Fibroblast of lung (primary cell): ENCODE data around the gene MCRIP2. TPM values are rescaled to one million over a fixed set of nuclear protein-coding genes. Genes with fewer than 3 reads are reported as not detected.

ENCODE experiments used
- polyA plus RNA-seq, 2 donors: library from polyadenylated mRNA; depleted of rRNA in 1 of 2; stranded (reverse) in 1 of 2; unstranded in 1 of 2; fragments of >200 nt; gene quantifications; 2 replicates each; pipeline ENCODE4 v1.2.1, GENCODE V29; 2011 to 2012; ENCODE audit warnings: missing spikeins in 1 of 2
- total RNA-seq: library from RNA; depleted of rRNA; stranded (reverse); fragments of >200 nt; gene quantifications from 2 replicates; pipeline ENCODE4 v1.2.1, GENCODE V29; 2014

Gene MCRIP2
- total and polyA plus RNA-seq, 2 donors (not counting 1 experiment from before 2014, with no cell fraction given), result 2.8 to 18.0 TPM

Other genes with a start within 250 kb of the MCRIP2 start
- 51.9 and 71.7 TPM in 2 replicates for gene NME4, start 244.6 kb upstream of the MCRIP2 start, total RNA-seq
- gene NME4, start 244.6 kb upstream of the MCRIP2 start, polyA plus RNA-seq, result 114 and 121 TPM in 2 replicates
- gene DECR2, start 239.9 kb upstream of the MCRIP2 start, total RNA-seq, result 6.4 and 12.1 TPM in 2 replicates
- 10.8 and 12.0 TPM in 2 replicates for gene DECR2, start 239.9 kb upstream of the MCRIP2 start, polyA plus RNA-seq
- 17.5 and 22.1 TPM in 2 replicates for gene RAB11FIP3, start 216.2 kb upstream of the MCRIP2 start, total RNA-seq
- 7.3 and 11.9 TPM in 2 replicates for gene RAB11FIP3, start 216.2 kb upstream of the MCRIP2 start, polyA plus RNA-seq
- 16.4 and 21.3 TPM in 2 replicates for gene CAPN15, start 114.1 kb upstream of the MCRIP2 start, total RNA-seq
- gene CAPN15, start 114.1 kb upstream of the MCRIP2 start, polyA plus RNA-seq, result 4.1 and 7.8 TPM in 2 replicates
- not detected in 2 replicates for gene PRR35, start 81.4 kb upstream of the MCRIP2 start, total RNA-seq
- not detected in 2 replicates for gene PRR35, start 81.4 kb upstream of the MCRIP2 start, polyA plus RNA-seq
- 2.1 and 3.3 TPM in 2 replicates for gene NHLRC4, start 74.8 kb upstream of the MCRIP2 start, total RNA-seq
- 0.34 and 0.66 TPM in 2 replicates for gene NHLRC4, start 74.8 kb upstream of the MCRIP2 start, polyA plus RNA-seq
- gene PIGQ, start 71.9 kb upstream of the MCRIP2 start, total RNA-seq, result 20.5 and 22.3 TPM in 2 replicates
- gene PIGQ, start 71.9 kb upstream of the MCRIP2 start, polyA plus RNA-seq, result 11.2 and 13.0 TPM in 2 replicates
- 9.8 and 11.6 TPM in 2 replicates for gene RAB40C, start 51.8 kb upstream of the MCRIP2 start, total RNA-seq
- gene RAB40C, start 51.8 kb upstream of the MCRIP2 start, polyA plus RNA-seq, result 3.2 and 3.7 TPM in 2 replicates
- gene WFIKKN1, start 10.8 kb upstream of the MCRIP2 start, total RNA-seq, result under 0.01 and 0.17 TPM in 2 replicates
- not detected in 2 replicates for gene WFIKKN1, start 10.8 kb upstream of the MCRIP2 start, polyA plus RNA-seq
- gene METTL26, start 5.5 kb upstream of the MCRIP2 start, total RNA-seq, result 71.7 and 75.2 TPM in 2 replicates
- 39.2 and 49.7 TPM in 2 replicates for gene METTL26, start 5.5 kb upstream of the MCRIP2 start, polyA plus RNA-seq
- gene WDR90, start 7.5 kb downstream of the MCRIP2 start, total RNA-seq, result 4.6 and 4.8 TPM in 2 replicates
- 2.9 and 4.4 TPM in 2 replicates for gene WDR90, start 7.5 kb downstream of the MCRIP2 start, polyA plus RNA-seq
- gene RHOT2, start 26.3 kb downstream of the MCRIP2 start, total RNA-seq, result 27.7 and 29.6 TPM in 2 replicates
- 35.4 and 39.7 TPM in 2 replicates for gene RHOT2, start 26.3 kb downstream of the MCRIP2 start, polyA plus RNA-seq
- 2.6 and 7.1 TPM in 2 replicates for gene RHBDL1, start 33.8 kb downstream of the MCRIP2 start, total RNA-seq
- gene RHBDL1, start 33.8 kb downstream of the MCRIP2 start, polyA plus RNA-seq, result 0.76 and 1.4 TPM in 2 replicates
- 114 and 133 TPM in 2 replicates for gene STUB1, start 38.6 kb downstream of the MCRIP2 start, total RNA-seq
- gene STUB1, start 38.6 kb downstream of the MCRIP2 start, polyA plus RNA-seq, result 94.6 and 146 TPM in 2 replicates
- 19.8 and 23.8 TPM in 2 replicates for gene JMJD8, start 42.5 kb downstream of the MCRIP2 start, total RNA-seq
- gene JMJD8, start 42.5 kb downstream of the MCRIP2 start, polyA plus RNA-seq, result 31.5 and 37.8 TPM in 2 replicates
- 5.6 and 6.1 TPM in 2 replicates for gene WDR24, start 48.6 kb downstream of the MCRIP2 start, total RNA-seq
- 2.1 and 3.5 TPM in 2 replicates for gene WDR24, start 48.6 kb downstream of the MCRIP2 start, polyA plus RNA-seq
- gene FBXL16, start 64.0 kb downstream of the MCRIP2 start, total RNA-seq, result not detected in 2 replicates
- 0.07 and 0.14 TPM in 2 replicates for gene FBXL16, start 64.0 kb downstream of the MCRIP2 start, polyA plus RNA-seq
- gene METRN, start 73.3 kb downstream of the MCRIP2 start, total RNA-seq, result 35.3 and 37.5 TPM in 2 replicates
- gene METRN, start 73.3 kb downstream of the MCRIP2 start, polyA plus RNA-seq, result 5.3 and 6.1 TPM in 2 replicates
- 24.9 and 31.5 TPM in 2 replicates for gene ANTKMT, start 79.3 kb downstream of the MCRIP2 start, total RNA-seq
- 4.5 and 6.1 TPM in 2 replicates for gene ANTKMT, start 79.3 kb downstream of the MCRIP2 start, polyA plus RNA-seq
- 1.0 and 1.8 TPM in 2 replicates for gene CCDC78, start 84.6 kb downstream of the MCRIP2 start, total RNA-seq
- 0.50 and 0.64 TPM in 2 replicates for gene CCDC78, start 84.6 kb downstream of the MCRIP2 start, polyA plus RNA-seq
- gene HAGHL, start 85.3 kb downstream of the MCRIP2 start, total RNA-seq, result 14.1 and 16.3 TPM in 2 replicates
- gene HAGHL, start 85.3 kb downstream of the MCRIP2 start, polyA plus RNA-seq, result 3.1 and 3.7 TPM in 2 replicates
- gene CIAO3, start 99.2 kb downstream of the MCRIP2 start, total RNA-seq, result 31.0 and 38.0 TPM in 2 replicates
- gene CIAO3, start 99.2 kb downstream of the MCRIP2 start, polyA plus RNA-seq, result 9.3 and 14.2 TPM in 2 replicates
- not detected in 2 replicates for gene MSLN, start 118.9 kb downstream of the MCRIP2 start, total RNA-seq
- not detected in 2 replicates for gene MSLN, start 118.9 kb downstream of the MCRIP2 start, polyA plus RNA-seq
- 15.9 and 16.2 TPM in 2 replicates for gene RPUSD1, start 146.6 kb downstream of the MCRIP2 start, total RNA-seq
- 8.2 and 10.3 TPM in 2 replicates for gene RPUSD1, start 146.6 kb downstream of the MCRIP2 start, polyA plus RNA-seq
- gene CHTF18, start 146.8 kb downstream of the MCRIP2 start, total RNA-seq, result 1.3 and 4.3 TPM in 2 replicates
- gene CHTF18, start 146.8 kb downstream of the MCRIP2 start, polyA plus RNA-seq, result 1.1 and 5.7 TPM in 2 replicates
- not detected in 2 replicates for gene GNG13, start 158.9 kb downstream of the MCRIP2 start, total RNA-seq
- gene GNG13, start 158.9 kb downstream of the MCRIP2 start, polyA plus RNA-seq, result not detected in 2 replicates